HEK293T (cell line): ENCODE results near the gene GDPD5.

ENCODE experiments used
- BHLHE40 ChIP-seq: fragments of 450-650 bp; IDR thresholded peaks from 2 replicates; pipeline ENCODE4 v1.6.1; 2016; ENCODE audit warnings: mild to moderate bottlenecking, moderate library complexity, borderline replicate concordance
- HDGF ChIP-seq: fragments of 450-650 bp; IDR thresholded peaks from 2 replicates; pipeline ENCODE4 v1.6.1; 2017; ENCODE audit warnings: antibody characterized with exemption, borderline replicate concordance

- no peak for TF ChIP-seq BHLHE40
- no peak for TF ChIP-seq HDGF
These were observed 50.6 kb downstream of the GDPD5 start for GRCh38 chr11:75474878-75475766.
